HG03103 (cell line): Measurements from ENCODE around the gene BEST2.
A peak's percentile ranks its signal among the peaks of the same experiment; 100 is the strongest.

ENCODE experiments used
- ATAC-seq: cut with Tn5 transposase; IDR thresholded peaks from one replicate; pipeline ENCODE4 v1.9.1; 2021; ENCODE audit warnings: low read depth; ENCODE audit not compliant: unreplicated experiment

BEST2 gene

DNA sequence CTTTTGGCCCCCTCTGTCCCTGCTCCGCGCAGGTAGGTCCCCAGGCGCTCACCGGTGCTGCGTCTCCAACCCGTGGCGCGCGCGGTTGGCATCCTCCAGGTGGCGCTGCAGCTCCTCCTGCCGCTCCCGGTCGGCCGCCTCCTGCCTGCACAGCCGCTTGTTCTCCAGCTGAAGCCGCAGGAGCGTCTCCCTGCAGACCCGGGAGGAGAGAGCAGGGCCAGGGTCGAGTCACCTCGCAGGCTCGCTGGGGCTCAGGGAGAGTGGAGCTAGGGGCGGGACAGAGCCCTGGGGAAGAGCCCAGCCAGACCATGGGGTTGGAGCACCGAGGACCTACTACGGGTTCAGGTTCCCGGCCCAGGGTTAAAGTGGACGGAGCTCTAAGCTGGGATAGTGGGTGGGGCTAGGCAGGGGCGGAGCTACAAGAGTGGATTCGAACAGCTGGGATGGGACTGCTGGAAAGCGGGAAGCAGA, 14.5 kb downstream of the BEST2 start:
- ATAC-seq: no peak

DNA sequence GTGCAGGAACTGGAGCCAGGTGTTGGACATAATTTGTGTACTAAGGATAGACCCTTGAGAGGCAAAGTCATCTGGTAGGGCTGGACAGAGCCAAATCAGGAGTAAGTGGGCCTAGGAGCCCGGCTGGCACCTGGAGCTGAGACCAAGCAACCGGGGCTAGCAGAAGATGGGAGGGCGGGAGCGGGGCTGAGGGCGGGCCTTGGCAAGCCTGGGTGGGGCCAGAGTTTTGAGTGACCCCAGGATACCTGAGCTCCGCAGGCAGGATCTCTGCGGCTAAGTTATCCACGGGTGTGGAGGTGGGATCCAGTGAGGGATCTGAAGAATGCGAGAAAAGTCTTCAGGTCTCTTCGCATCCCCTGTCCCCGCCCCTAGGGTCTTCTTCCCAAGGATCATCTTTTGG, 15.6 kb downstream of the BEST2 start:
- no peak for ATAC-seq

- no peak for ATAC-seq
These were observed 16.1 kb downstream of the BEST2 start for GRCh38 chr19:12767666-12768065.

GRCh38 chr19:12769689-12770088, 18.1 kb downstream of the BEST2 start:
- ATAC-seq: no peak

DNA sequence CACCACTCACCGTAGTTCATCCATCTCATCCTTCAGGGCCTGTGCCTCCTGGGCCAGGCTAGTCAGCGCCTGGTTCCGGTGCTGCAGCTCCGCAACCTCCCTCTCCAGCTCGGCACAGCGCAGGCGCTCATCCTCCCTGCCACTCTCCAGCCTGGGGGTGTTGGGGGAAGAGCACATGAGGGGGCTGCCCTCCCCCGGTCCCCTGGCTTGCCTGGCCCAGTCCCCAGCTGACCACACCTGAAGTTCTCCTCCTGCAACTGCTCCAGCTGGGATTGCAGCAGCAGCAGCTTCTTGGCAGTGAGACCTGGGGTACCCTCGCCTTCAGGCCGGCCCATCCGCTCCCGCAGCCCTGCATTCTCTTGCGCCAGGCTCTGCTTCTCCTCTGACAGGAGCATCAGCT, 19.3 kb downstream of the BEST2 start:
- no peak for ATAC-seq

GRCh38 chr19:12772323-12772722, 20.7 kb downstream of the BEST2 start:
- no peak for ATAC-seq

DNA sequence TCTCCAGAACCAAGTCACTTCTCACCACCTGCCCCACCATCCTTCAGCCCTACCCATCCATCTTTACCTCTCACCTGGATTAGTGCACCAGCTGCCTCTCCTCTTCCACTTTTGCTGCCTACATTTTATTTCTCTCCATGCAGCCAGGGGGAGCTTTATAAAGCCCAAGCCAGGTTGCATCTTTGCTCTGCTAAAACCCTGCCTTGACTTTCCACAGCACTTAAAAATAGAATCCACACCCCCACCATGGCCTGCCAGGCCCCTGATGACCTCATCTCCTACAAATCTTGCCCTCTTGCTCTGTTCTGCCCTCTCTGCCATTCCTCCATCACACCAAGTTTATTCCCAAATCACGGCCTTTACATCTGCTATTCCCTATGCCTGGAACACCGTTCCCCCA, 22.0 kb downstream of the BEST2 start:
- ATAC-seq: no peak

DNA sequence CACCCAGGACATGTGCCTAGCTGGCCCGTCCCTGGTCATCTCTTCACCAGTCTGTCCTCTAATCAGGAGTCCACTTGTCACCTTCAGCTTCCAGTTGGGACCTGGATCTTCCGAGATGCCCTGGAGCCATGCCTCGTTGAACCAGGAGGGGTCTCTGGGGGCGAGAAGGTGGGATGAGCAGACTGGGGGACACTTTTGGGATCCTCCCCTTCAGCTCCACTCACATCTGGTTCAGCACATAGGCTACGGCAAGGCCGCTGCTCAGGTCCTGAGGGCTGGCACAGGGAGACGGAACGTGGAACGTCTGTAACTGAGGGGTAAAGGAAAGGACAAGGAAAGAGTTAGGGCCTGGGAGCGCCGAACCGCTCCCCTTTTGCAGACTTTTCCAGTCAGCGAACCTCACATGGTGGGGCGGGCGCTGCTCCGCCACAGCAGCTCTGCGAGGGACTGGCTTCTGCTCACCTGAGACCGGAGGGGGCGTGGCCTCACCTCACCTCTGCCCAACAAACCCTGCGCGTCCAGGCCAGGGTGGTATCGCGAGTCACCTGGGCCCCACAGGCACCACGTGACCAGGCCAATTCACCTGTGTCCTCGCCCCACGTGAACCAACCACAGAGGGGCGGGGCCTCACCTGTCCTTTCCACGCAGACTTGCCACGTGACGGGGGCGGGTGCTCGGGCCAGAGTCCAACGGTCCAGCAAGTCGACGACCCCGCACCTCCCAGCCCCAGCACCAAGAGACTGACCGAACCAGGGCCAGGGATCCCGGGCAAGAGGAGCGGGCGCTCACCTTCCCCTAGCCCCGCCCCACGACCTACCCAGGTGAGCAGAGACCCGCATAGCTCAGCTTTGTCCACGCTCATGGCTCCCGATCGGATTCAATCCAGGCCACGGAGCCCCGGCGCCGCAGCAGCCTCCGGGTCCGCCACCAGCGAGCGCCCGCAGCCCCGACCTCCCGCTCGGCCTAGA, 23.3 kb downstream of the BEST2 start, which contains the start of gene HOOK2:
HOOK2 (minus strand) TSS at position 965 of the 968 bp plus-strand sequence; CDS start at position 862, 103 bp downstream.
- no peak for ATAC-seq

GRCh38 chr19:12777217-12778016, 25.8 kb downstream of the BEST2 start:
- ATAC-seq: no peak

DNA sequence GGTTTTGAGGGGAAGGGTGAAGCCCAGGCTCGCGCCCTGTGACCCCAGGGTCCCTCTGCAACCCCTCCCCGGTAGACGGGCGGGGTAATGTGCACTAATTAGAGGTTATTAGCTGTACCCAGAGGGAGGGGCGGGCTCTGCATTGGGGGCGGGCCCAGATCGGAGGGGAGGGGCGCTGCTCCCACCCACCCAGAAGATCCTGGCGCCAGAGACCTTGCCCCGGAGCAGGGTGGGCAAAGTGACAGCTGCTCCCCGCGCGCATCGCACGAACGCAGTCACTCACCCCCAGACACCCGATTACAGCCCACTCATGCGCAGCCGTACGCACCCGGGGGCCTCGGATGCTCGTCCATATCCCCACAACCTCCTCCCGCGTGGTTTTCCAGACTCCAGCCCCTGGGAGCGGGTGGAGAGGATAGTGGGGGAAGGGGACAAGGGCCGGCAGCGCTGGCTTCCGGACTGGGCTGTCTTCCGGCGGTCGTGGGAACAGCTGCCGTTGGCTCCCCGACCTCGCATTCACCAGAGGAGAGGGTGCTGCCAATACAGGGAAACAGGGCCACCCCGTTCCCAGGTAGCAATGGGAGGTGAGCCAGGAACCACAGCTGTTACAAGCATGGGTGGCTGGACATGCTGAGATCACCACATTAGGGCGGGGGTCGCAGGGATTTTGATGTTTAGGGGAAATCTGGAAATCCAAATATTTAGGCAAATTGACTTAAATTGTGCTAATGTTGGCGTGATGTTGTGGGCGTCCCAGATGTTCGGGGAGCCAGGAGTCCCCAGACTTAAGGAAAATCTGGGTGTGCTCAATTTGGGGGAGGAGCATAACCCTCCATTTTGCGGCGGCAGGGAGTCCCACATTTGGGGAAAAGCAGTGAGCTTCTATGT, 26.7 kb downstream of the BEST2 start:
- ATAC-seq: no peak

DNA sequence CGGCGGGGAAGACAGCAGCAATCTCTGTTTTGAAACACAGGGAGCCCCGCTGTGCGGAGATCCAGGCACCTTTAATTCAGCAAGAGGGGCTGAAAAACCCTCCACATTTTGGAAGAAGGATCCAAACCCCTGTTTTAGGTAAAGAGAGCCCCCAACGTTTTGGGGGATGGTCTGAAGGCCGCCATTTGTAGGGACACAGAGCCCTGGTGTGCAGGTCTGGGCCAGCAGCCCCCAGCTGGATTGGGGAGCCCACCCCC, 27.2 kb downstream of the BEST2 start:
- ATAC-seq: no peak

- ATAC-seq: no peak
These were observed 27.8 kb downstream of the BEST2 start for GRCh38 chr19:12779162-12779993.

DNA sequence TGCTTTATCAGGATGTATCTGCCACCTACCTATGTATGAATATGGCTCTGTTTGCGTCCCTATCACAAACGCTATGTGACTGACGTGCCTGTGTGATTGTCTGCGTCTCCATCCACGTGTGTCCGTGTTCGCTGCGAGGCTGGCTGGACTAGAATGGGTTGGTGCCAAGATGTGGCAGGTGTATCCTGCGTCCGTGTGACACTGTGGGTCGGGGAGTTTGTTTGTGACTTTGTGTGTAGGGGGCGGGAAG, 30.5 kb downstream of the BEST2 start:
- ATAC-seq: no peak

DNA sequence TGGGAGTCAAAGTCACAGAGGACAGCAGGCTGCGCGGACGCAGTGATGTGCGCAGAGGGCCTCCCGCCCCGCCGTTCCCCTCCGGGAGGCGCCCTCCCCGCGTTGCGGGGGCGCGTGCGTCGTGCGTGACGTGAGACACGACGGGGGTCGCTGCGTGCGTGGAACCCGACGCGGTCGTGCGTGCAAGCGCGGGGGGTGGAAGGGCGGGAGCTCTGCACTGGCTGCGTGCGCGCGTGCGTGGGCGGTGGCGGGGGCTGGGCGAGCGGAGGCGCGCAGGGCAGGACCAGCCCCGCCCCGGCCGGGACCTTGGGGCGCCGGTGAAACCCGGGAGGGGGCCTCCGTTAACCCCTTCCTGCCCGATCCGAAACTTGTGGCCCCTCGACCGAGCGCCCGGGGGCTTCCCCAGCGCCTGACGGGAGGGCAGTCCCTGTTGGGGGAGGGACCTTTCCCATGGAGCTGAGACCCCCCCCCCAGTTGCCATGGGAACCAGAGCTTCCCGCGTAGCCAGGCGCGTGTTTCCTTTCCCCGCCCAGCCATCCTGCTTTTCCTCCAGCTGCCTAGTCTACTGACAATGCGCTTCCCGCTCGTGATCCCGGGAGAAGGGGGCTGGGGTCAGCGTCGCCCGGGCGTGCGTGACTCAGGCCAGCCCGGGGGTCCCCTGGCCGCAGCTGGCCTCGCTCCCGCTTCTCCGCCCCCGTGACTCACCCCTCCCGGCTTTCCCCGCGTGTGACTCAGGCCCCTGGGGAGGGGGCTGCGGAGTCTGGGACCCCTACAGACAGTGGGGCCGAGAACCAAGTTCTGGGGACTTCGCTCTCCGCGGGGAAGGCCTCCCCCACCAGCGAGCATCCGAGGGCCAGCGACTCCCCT, 31.1 kb downstream of the BEST2 start:
- peak; percentile 39 for ATAC-seq

DNA sequence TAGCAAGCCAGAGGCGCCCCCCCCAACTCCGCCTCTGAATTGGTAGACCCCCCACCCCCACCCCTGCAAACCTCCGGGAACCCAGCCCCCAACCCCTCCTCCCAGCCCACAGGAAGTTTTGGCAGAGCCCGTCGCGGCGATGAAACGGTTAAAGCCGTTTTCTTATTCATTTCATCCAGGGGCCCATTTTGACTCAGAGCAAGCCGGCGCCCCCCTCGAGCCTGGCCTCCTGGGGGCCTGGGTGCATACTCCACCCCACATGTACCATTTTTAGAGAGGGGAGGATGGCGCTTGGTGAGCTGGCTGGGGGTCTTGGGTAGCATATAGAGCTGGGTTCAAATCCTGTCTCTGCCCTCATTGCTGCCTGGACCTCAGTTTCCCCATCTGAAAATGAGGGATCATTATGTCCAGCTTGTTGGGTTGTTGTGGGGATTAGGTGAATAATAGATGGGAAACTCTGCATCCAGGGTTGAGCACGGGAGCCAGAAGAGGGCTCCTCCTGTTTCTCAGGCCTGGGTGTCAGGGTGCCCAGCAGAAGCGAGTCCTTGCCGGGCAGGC, 31.8 kb downstream of the BEST2 start:
- ATAC-seq: no peak

DNA sequence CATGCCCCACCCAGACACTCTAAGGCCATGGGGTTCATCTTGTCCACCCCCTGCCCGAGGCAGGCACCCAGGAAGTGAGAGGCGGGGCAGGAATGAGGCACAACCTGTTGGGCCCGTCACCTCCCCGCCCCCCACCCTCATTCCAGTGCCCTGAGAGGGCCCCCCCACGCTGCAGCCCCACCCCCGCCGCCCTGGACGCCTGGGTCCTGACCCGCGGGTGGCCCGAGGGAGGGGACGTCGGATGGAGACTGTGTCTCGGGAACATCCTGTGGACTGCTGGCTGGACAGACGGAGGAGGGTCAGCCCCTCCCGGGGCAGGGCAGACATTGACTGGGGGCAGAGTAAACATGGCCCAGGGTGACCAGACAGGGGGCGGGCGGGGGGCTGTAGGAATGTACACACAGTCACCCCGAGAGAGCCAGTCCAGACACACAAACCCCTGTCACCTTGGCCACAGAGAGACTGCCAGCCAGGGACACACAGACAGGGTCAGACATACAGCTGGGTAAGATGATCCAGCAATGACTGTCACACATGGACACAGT, 32.3 kb downstream of the BEST2 start:
- no peak for ATAC-seq

GRCh38 chr19:12784394-12784870, 32.8 kb downstream of the BEST2 start:
- ATAC-seq: no peak

- ATAC-seq: no peak
These were observed 33.4 kb downstream of the BEST2 start for GRCh38 chr19:12784871-12785430.
